Colonic mucosa (tissue), 4 donors: Measurements from ENCODE around the gene ZDHHC18. TPM values are rescaled to one million over a fixed set of nuclear protein-coding genes. Genes with fewer than 3 reads are reported as not detected.
"Not testable (repeated sequence)": the region's sequence is repeated elsewhere in the genome, so short reads cannot be mapped to it uniquely, and the experiment has no call there.

Experiments used
- DNase-seq: peaks from one replicate; pipeline ENCODE4 v3.0.0-alpha.2; 2020
- H3K27ac ChIP-seq: fragments of 200-600 bp; one replicate; pipeline ENCODE4 v1.8.0; 2021
- H3K27me3 ChIP-seq: fragments of 200-600 bp; one replicate; pipeline ENCODE4 v1.8.0; 2021
- H3K36me3 ChIP-seq: fragments of 200-600 bp; one replicate; pipeline ENCODE4 v1.8.0; 2021
- H3K4me1 ChIP-seq: fragments of 200-600 bp; one replicate; pipeline ENCODE4 v1.8.0; 2021; ENCODE audit warnings: mild to moderate bottlenecking
- H3K4me3 ChIP-seq: fragments of 200-600 bp; one replicate; pipeline ENCODE4 v1.8.0; 2021
- H3K9ac ChIP-seq, 2 donors: one replicate each; pipeline ENCODE4 v1.7.0; 2013; ENCODE audit warnings: control low read depth in 2 of 2, low read depth in 2 of 2, low read length in 2 of 2
- H3K9me3 ChIP-seq: fragments of 200-600 bp; one replicate; pipeline ENCODE4 v1.8.0; 2021
- intact Hi-C: fragments of 100-400 bp; cut with DNase I; formaldehyde crosslinking; loops from one replicate; pipeline ENCODE4 v1.14.1; 2022
- total RNA-seq, 2 donors: library from RNA; stranded (reverse); fragmentation: NEBNext Ultra II Directional in 1 of 2; extraction: Animal tissue kit (Norgen Biotek cat#: 25700) in 1 of 2; gene quantifications; one replicate each; pipeline ENCODE4 v1.2.1, GENCODE V29; 2021
- TF ChIP-seq, protein P1 (sequence below): fragments of 200-600 bp; IDR thresholded peaks from one replicate; pipeline ENCODE4 v1.8.0; 2022; ENCODE audit warnings: antibody characterized with exemption, mild to moderate bottlenecking
- donor health status: healthy.
- donor health status: DM: no; HTN: no; CAD: no.
- donor health status: DM: no; HTN: no; CAD: no.

ZDHHC18 gene
- total RNA-seq, 2 donors from 2014 or later = 14.1 to 16.8 TPM

DNA sequence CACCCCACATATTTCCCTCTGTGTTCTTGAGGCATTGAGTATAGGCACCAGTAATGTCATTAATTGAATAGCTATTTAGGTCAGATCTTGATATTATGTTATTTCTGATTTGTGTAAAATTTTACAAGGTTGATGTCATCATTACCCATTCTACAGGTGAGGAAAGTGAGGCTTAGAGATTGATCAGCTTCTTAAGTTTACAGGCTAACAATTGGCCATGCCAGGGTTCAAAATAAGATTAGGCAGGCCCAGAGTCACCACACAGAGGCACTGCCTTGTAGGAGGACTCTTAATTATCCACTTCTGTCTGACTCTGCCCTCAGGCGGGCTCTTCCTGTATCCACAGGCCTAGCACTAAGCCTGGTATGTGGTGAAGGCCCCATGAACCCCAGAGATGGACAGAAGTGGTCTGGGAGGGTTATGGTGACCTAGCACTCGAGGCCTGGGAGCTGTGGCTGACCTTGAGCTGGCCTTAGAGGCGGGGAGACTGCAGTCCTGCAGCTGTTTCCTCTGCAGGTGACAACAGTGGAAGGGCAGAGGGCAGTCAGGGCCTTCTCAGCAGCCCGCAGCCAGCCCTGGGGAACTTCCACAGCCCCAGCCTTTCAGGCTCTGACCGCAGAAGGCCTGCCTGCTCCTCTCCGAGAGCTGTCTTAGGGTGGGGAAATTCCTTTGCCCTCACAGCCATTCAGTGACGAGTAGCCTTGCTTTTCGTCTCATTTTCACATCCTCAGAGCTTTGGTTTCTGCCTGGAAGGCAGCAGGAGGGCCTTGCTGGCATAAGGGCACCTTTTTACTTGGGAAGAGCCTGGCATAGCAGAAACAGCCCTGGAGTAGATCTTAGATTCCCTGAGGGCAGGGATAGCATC, 12.2 kb downstream of the ZDHHC18 start:
- H3K27me3 ChIP-seq = no peaks in the 10 kb centered on the region
- intact Hi-C loops = no loop called here
- no peak for DNase-seq
- TF ChIP-seq, protein P1, sequence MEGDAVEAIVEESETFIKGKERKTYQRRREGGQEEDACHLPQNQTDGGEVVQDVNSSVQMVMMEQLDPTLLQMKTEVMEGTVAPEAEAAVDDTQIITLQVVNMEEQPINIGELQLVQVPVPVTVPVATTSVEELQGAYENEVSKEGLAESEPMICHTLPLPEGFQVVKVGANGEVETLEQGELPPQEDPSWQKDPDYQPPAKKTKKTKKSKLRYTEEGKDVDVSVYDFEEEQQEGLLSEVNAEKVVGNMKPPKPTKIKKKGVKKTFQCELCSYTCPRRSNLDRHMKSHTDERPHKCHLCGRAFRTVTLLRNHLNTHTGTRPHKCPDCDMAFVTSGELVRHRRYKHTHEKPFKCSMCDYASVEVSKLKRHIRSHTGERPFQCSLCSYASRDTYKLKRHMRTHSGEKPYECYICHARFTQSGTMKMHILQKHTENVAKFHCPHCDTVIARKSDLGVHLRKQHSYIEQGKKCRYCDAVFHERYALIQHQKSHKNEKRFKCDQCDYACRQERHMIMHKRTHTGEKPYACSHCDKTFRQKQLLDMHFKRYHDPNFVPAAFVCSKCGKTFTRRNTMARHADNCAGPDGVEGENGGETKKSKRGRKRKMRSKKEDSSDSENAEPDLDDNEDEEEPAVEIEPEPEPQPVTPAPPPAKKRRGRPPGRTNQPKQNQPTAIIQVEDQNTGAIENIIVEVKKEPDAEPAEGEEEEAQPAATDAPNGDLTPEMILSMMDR = no peak
- H3K4me1 ChIP-seq = no peaks in the 10 kb centered on the region
- H3K27ac ChIP-seq = no peak overlapping the region
- H3K9ac ChIP-seq = no peak overlapping the region
- no peaks in the 10 kb centered on the region for H3K9me3 ChIP-seq
- H3K36me3 ChIP-seq = peaks cover 2% of the 10 kb centered on the region
- no peak overlapping the region for H3K4me3 ChIP-seq

DNA sequence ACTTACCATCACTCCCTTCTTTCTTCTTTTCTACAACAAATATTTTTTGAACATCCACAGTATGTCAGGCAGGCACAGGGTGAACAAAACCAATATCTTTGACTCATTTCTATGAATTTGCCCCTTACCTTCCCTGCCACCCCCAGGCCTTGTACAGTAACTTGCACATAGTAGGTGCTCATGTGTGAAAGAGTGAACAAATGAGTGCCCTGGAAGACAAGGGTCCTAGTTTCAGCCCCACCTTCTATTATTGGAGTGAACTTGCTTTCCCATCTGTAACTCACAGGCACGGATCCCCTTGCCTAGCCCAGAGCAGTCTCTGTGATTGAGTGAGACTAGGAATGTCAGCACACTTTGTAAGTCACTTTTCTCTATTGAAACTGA, 12.8 kb downstream of the ZDHHC18 start:
- H3K27ac ChIP-seq = no peak overlapping the region
- TF ChIP-seq, protein P1 = no peak
- no peaks in the 10 kb centered on the region for H3K9me3 ChIP-seq
- no peak overlapping the region for H3K9ac ChIP-seq
- peaks cover 2% of the 10 kb centered on the region for H3K36me3 ChIP-seq
- intact Hi-C loops = no loop called here
- H3K4me1 ChIP-seq = no peaks in the 10 kb centered on the region
- H3K27me3 ChIP-seq = no peaks in the 10 kb centered on the region
- no peak overlapping the region for H3K4me3 ChIP-seq
- DNase-seq = no peak

DNA sequence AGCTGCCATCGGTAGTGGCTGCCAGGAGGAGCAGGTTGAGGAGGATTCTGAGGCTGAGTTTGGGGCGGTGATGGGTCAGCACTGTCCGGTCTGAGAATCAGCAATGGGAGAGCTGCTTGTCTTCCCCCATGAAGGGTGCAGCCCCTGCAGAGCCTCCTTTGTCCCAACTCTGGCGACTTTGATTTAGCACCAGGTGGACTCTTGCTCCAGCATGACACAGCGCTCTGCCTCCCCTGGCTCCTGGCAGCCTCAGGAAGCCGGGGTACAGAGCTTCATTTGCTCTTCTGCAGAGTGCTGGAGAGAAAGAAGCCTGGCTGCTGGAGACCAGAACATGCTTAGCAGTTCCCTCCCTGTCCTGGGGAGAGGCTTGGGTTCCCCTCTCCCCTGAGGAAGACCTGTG, 13.3 kb downstream of the ZDHHC18 start:
- no peak overlapping the region for H3K27ac ChIP-seq
- H3K9ac ChIP-seq = no peak overlapping the region
- no peak for DNase-seq
- H3K27me3 ChIP-seq = no peaks in the 10 kb centered on the region
- H3K9me3 ChIP-seq = no peaks in the 10 kb centered on the region
- H3K4me1 ChIP-seq = no peaks in the 10 kb centered on the region
- TF ChIP-seq, protein P1 = no peak
- H3K36me3 ChIP-seq = peaks cover 2% of the 10 kb centered on the region
- intact Hi-C loops = no loop called here
- H3K4me3 ChIP-seq = no peak overlapping the region

DNA sequence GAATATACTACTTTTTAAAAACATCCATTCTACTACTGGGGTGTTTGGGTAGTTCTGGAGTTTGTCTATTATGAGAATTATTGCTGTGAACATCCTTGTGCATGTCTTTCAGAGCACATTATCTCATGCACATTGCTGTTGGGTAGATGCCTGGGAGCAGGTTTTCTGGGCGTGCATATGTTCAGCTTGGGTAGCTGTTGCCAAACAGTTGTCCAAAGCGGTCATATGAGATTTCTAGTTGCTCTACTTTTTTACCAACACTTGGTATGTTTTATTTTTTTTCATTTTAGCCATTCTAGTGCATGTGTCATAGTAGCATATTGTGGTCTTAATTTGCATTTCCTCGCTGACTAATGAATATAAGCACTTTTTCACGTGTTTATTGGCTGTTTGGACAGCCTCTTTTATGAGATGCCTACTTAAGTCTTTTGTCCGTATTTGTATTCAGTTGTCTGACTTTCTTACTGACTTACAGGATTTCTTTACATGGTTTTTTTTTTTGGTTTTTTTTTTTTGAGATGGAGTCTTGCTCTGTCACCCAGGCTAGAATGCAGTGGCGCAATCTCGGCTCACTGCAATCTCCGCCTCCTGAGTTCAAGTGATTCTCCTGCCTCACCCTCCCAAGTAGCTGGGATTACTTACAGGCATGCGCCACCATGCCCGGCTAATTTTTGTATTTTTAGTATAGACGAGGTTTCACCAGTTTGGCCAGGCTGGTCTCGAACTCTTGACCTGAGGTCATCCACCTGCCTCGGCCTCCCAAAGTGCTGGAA, 18.1 kb downstream of the ZDHHC18 start:
- intact Hi-C loops = no loop called here
- no peak overlapping the region for H3K9ac ChIP-seq
- TF ChIP-seq, protein P1 = no peak
- H3K9me3 ChIP-seq = no peaks in the 10 kb centered on the region
- H3K4me3 ChIP-seq = no peak overlapping the region
- H3K27me3 ChIP-seq = no peaks in the 10 kb centered on the region
- peaks cover 2% of the 10 kb centered on the region for H3K36me3 ChIP-seq
- no peak overlapping the region for H3K27ac ChIP-seq
- H3K4me1 ChIP-seq = peaks cover 6% of the 10 kb centered on the region
- no peak for DNase-seq

DNA sequence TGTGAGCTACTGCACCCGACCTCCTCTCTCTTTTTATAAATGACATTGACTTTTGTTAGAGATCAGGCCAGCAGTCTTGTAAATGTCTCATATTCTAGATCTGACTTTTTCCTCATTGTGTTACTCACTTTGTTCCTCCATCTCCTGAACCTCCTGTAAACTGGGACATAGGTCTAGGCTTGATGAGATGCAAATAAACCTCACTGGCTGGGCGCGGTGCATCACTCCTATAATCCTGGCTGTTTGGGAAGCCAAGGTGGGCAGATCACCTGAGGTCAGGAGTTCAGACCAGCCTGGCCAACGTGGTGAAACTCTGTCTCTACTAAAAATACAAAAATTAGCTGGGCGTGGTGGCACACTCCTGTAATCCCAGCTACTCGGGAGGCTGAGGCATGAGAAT, 21.3 kb downstream of the ZDHHC18 start:
- peak overlapping the region; percentile 81 for H3K27ac ChIP-seq
- intact Hi-C loops, DNase-seq, H3K9ac ChIP-seq, H3K9me3 ChIP-seq, H3K4me3 ChIP-seq, H3K27me3 ChIP-seq: not testable (repeated sequence)
- peaks cover 15% of the 10 kb centered on the region for H3K36me3 ChIP-seq
- peaks cover 11% of the 10 kb centered on the region for H3K4me1 ChIP-seq
